K562 (cell line): ENCODE results near the gene BTBD2. TPM values are rescaled to one million over a fixed set of nuclear protein-coding genes. Genes with fewer than 3 reads are reported as not detected.

Experiments
- CREB3 ChIP-seq: fragments of 450-650 bp; conservative IDR thresholded peaks from 2 replicates; pipeline ENCODE4 v1.6.1; 2016; ENCODE audit warnings: missing genetic modification characterization, low read depth, mild to moderate bottlenecking, missing compliant biosample characterization, moderate library complexity
- CREB5 ChIP-seq: fragments of 250-450 bp; sonication (Bioruptor Pico); IDR thresholded peaks from 2 replicates; pipeline ENCODE4 v1.5.0; 2020; ENCODE audit warnings: mild to moderate bottlenecking
- E2F1 ChIP-seq: sonication (generic); formaldehyde crosslinking; IDR thresholded peaks from 2 replicates; pipeline ENCODE4 v1.8.1; 2023; ENCODE audit warnings: mild to moderate bottlenecking, missing genetic modification reagents, moderate library complexity
- E2F5 ChIP-seq: sonication (generic); formaldehyde crosslinking; IDR thresholded peaks from 2 replicates; pipeline ENCODE4 v1.8.0; 2022; ENCODE audit warnings: mild to moderate bottlenecking, missing genetic modification reagents
- FOXJ3 ChIP-seq: sonication (generic); formaldehyde crosslinking; IDR thresholded peaks from 2 replicates; pipeline ENCODE4 v1.4.0; 2020; ENCODE audit warnings: mild to moderate bottlenecking, missing genetic modification reagents
- HOMEZ ChIP-seq: fragments of 250-450 bp; sonication (Bioruptor Pico); IDR thresholded peaks from 2 replicates; pipeline ENCODE4 v1.4.0; 2020; ENCODE audit warnings: mild to moderate bottlenecking, moderate library complexity
- MAX ChIP-seq: sonication (generic); formaldehyde crosslinking; IDR thresholded peaks from 2 replicates; pipeline ENCODE4 v1.9.0; 2022; ENCODE audit warnings: mild to moderate bottlenecking, missing genetic modification reagents
- MCM3 ChIP-seq: fragments of 450-650 bp; IDR thresholded peaks from 2 replicates; pipeline ENCODE4 v1.6.1; 2016
- MXI1 ChIP-seq: IDR thresholded peaks from 2 replicates; pipeline ENCODE4 v1.6.1; 2011; ENCODE audit warnings: low read depth, mild to moderate bottlenecking, improper control_type of control experiment, low read length
- NFRKB ChIP-seq: fragments of 450-650 bp; IDR thresholded peaks from 2 replicates; pipeline ENCODE4 v1.6.1; 2016; ENCODE audit warnings: low read depth
- NFXL1 ChIP-seq: fragments of 450-650 bp; formaldehyde crosslinking; IDR thresholded peaks from 2 replicates; pipeline ENCODE4 v1.4.0; 2021; ENCODE audit warnings: mild to moderate bottlenecking
- NRF1 ChIP-seq, 2 experiments: fragments of 450-650 bp; IDR thresholded peaks in 1 of 2; conservative IDR thresholded peaks in 1 of 2; 2 replicates each; pipeline ENCODE4 v1.6.1; 2014; ENCODE audit warnings: mild to moderate bottlenecking in 2 of 2
- PBX2 ChIP-seq, 2 experiments: IDR thresholded peaks in 1 of 2; conservative IDR thresholded peaks in 1 of 2; 2 replicates each; pipeline ENCODE4 v1.6.1; 2016; ENCODE audit warnings: low read depth in 2 of 2, mild to moderate bottlenecking in 1 of 2, missing compliant biosample characterization in 1 of 2, missing genetic modification characterization in 1 of 2, moderate library complexity in 1 of 2
- RCOR1 ChIP-seq, 2 experiments: IDR thresholded peaks; 2 replicates each; pipeline ENCODE4 v1.6.1; 2012; ENCODE audit warnings: low read depth in 2 of 2, low read length in 2 of 2, borderline replicate concordance in 1 of 2, improper control_type of control experiment in 1 of 2
- SMC3 ChIP-seq: conservative IDR thresholded peaks from 2 replicates; pipeline ENCODE4 v1.6.1; 2011; ENCODE audit warnings: low read depth, low read length, improper control_type of control experiment; ENCODE audit not compliant: insufficient read depth
- ZNF77 ChIP-seq: fragments of 250-450 bp; sonication (Bioruptor Pico); IDR thresholded peaks from 2 replicates; pipeline ENCODE4 v1.5.0; 2020
- polyA plus RNA-seq, 8 experiments: library from polyadenylated mRNA; depleted of rRNA in 4 of 8; stranded (reverse) in 5 of 8; unstranded in 3 of 8; fragments of >200 nt; fragmentation: Nextera tagmentation in 2 of 8; fragmentation: Illumina TruSeq in 1 of 8; extraction: Ambion mirVana in 2 of 8; extraction: Trizol in 1 of 8; gene quantifications; 2 replicates each; pipeline versions ENCODE4 v1.2.1 to v1.2.3, GENCODE V29; 2011 to 2014; ENCODE audit warnings: inconsistent platforms in 1 of 8, missing spikeins in 1 of 8
- total RNA-seq, 7 experiments: library from RNA; depleted of rRNA in 6 of 7; stranded (reverse); fragments of >200 nt in 6 of 7; fragmentation: Illumina TruSeq in 2 of 7; extraction: Trizol in 2 of 7; gene quantifications; 2 replicates each; pipeline versions ENCODE4 v1.2.1 to v1.2.3, GENCODE V29; 2011 to 2021; ENCODE audit warnings: low replicate concordance in 1 of 7

BTBD2 gene
- total and polyA plus RNA-seq, 9 of the 15 experiments (the other 6 are each of a cell fraction or from before 2014, with no cell fraction given), result 0.10 to 15.6 (median 6.9) TPM

- TF ChIP-seq PBX2 (CRISPR knock-in tag; IDR thresholded peaks at IDR 0.05; ENCODE audit: low read depth) (no peak), PBX2 (tag; conservative IDR thresholded peaks at IDR 0.05; ENCODE audit: low read depth) (no peak), E2F5 (no peak), ZNF77 (CRISPR knock-in tag) (no peak), RCOR1 (IDR thresholded peaks at IDR 0.05; ENCODE audit: borderline replicate concordance in 1 of 2, low read depth in 2 of 2, low read length in 2 of 2) (peak in 1 of 2 experiments; percentile 11; a peak in 1 of 4 replicates), NFXL1 (CRISPR knock-in tag) (no peak), CREB5 (CRISPR knock-in tag) (no peak), MAX (CRISPR knock-in tag) (peak; percentile 64), CREB3 (tag) (no peak), E2F1 (CRISPR knock-in tag) (no peak), MXI1 (0 out of 2 replicates have a peak, but pooled peaks have one; percentile 28), HOMEZ (no peak), FOXJ3 (no peak), MCM3 (no peak), NFRKB (no peak), SMC3 (no peak), NRF1 (conservative IDR thresholded peaks at IDR 0.05 in 1 of 2, IDR thresholded peaks at IDR 0.05 in 1 of 2) (peak; percentile 40 to 42; a peak in 2 of 4 replicates)
Measured at GRCh38 chr19:1942078-1942933, 73.2 kb downstream of the BTBD2 start (continued).
